ENCODE measurements around the gene TFF3.

Gene TFF3

GRCh38 chr21:42319376-42319775, 4.2 kb upstream of the TFF3 start:
- no peak for DNase-seq

GRCh38 chr21:42317826-42318746, 2.9 kb upstream of the TFF3 start:
- no peak for DNase-seq

- DNase-seq, result no peak
Observed at GRCh38 chr21:42317341-42317741, 2.1 kb upstream of the TFF3 start.

- DNase-seq, result no peak
Observed at GRCh38 chr21:42316891-42317290, 1.7 kb upstream of the TFF3 start.

- no peak for DNase-seq
Observed at GRCh38 chr21:42314616-42315295, 453 bp downstream of the TFF3 start.

GRCh38 chr21:42313501-42313969, 1.7 kb downstream of the TFF3 start:
- DNase-seq, result no peak

GRCh38 chr21:42312626-42313104, 2.5 kb downstream of the TFF3 start:
- DNase-seq, result no peak

GRCh38 chr21:42311816-42312625, 3.2 kb downstream of the TFF3 start:
- no peak for DNase-seq

- no peak for DNase-seq
Observed at GRCh38 chr21:42311160-42311559, 4.0 kb downstream of the TFF3 start.

- DNase-seq, result no peak
Observed at GRCh38 chr21:42310411-42311001, 4.7 kb downstream of the TFF3 start.

- no peak for DNase-seq
Observed at GRCh38 chr21:42309753-42310213, 5.4 kb downstream of the TFF3 start.

GRCh38 chr21:42308914-42309752, 6.1 kb downstream of the TFF3 start:
- no peak for DNase-seq

GRCh38 chr21:42308161-42308913, 6.9 kb downstream of the TFF3 start:
- DNase-seq, result no peak

- DNase-seq, result no peak
Observed at GRCh38 chr21:42307106-42307505, 8.1 kb downstream of the TFF3 start.

GRCh38 chr21:42306366-42307035, 8.7 kb downstream of the TFF3 start:
- DNase-seq, result no peak

GRCh38 chr21:42305707-42306147, 9.5 kb downstream of the TFF3 start:
- DNase-seq, result no peak

- DNase-seq, result no peak
Observed at GRCh38 chr21:42304556-42305454, 10.4 kb downstream of the TFF3 start.

GRCh38 chr21:42303443-42303842, 11.8 kb downstream of the TFF3 start:
- no peak for DNase-seq

GRCh38 chr21:42302794-42303193, 12.4 kb downstream of the TFF3 start:
- DNase-seq, result no peak
